Esophagus mucosa (tissue), 1 donor: ENCODE results near the gene TREH. TPM values are rescaled to one million over a fixed set of nuclear protein-coding genes. Genes with fewer than 3 reads are reported as not detected.
A peak's percentile ranks its signal among the peaks of the same experiment; 100 is the strongest.

Experiments used
- ATAC-seq: fragments of 200-7000 bp; cut with Tn5 transposase; one replicate; pipeline ENCODE4 v1.9.1; 2020
- total RNA-seq: library from RNA; stranded (reverse); gene quantifications from one replicate; pipeline ENCODE4 v1.2.4, GENCODE V29; 2023
- donor health status: DM: yes; HTN: yes; CAD: no.

TREH gene
- total RNA-seq, 1 donor from 2014 or later = 0.68 TPM

DNA sequence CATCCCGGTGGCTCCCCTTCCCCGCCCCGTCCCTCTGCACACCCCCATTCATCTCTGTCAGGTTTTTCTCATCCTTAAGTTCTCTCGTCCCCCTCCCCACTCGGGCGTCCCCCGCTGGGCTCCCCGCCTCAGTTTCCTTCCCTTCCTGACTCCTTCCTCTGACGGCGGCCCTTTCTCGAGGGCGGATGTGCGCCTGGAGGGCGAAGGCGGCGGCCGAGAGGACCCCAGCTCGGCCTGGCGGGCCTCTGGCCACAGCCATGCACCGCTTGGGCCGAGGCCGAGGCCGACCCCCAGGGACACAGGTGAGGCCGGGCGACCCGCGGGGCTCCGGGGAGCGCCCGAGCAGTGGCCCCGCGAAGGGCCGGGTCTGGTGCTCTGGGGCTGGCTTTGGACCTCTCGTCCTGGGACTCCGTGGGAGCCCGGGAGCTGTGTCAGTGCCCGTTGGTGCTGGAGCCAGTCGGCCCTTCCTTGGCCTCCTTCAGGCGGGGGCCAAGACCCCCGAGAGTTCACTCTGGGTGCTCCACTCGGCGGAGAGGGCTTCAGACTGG is 69.2 kb downstream of the TREH start:
- ATAC-seq = no peak

DNA sequence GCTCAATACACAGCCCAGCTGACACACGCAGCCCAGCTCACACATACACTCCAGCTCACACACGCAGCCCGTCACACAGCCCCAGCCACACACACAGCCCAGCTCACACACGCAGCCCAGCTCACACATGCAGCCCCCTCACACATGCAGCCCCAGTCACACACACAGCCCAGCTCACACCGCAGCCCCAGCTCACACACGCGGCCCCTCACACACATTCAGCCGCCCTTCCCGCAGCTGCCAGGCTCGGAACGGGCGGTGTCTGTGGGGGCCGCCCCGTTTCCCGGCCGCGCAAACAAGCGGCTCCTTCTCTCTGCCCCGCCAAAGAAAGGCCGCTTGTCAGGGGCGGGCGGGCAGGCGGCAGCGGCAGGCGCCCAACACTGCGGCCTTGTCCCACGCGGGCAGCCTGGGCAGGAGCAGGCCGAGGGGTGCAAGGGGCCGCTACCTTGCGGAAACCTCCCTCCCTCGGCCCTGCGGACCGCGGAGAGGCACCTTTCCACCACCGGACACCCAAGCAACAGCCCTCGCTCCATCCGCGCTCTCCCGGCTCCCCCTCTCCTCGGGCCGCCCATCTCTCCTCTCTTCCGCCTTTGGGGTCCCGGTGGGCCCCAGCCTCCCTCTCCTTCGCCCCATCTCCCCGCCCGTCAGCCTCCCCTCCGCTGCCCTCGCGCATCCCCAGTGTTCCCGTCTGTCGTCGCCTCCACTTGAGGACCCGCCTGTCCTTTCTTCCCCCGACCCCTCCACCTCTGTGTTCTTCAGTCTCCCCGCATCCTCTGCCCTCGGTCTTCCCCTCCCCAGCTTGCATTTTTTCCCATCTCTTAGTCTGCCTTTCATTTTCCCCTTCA is 69.8 kb downstream of the TREH start:
- ATAC-seq = no peak

DNA sequence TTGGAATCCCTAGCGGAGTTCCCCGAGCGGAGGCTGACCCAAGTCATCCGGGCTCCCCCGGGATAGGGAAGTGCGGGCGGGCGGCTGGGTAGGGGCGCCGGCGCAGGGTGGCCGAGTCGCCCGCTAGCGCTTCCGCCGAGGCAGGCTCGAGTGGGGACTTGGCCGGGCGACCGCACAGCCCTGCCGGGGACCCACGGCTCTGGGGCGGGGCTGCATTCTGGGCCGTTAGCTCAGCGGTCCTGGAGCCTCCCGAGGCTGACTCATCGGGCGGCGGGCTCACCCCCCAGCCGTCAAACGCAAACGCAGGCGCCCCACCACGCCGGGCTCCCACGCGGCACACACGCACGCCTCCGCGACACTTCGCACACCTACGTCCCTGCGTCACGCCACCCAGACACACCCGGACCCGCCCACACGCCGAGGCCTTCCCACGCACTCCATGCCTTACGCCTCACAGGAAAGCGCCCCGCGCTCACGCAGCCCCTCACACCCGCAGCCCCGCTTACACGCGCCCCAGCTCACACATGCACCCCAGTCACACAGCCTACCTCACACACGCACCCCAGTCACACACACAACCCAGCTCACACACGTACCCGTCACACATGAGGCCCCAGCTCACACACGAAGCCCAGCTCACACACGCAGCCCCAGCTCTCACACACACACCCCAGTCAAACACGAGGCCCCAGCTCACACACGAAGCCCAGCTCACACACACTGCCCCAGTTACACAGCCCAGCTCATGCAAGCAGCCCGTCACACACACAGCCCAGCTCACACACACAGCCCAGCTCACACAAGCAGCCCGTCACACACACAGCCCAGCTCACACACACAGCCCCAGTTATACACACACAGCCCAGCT is 70.9 kb downstream of the TREH start:
- ATAC-seq = peak; percentile 56

DNA sequence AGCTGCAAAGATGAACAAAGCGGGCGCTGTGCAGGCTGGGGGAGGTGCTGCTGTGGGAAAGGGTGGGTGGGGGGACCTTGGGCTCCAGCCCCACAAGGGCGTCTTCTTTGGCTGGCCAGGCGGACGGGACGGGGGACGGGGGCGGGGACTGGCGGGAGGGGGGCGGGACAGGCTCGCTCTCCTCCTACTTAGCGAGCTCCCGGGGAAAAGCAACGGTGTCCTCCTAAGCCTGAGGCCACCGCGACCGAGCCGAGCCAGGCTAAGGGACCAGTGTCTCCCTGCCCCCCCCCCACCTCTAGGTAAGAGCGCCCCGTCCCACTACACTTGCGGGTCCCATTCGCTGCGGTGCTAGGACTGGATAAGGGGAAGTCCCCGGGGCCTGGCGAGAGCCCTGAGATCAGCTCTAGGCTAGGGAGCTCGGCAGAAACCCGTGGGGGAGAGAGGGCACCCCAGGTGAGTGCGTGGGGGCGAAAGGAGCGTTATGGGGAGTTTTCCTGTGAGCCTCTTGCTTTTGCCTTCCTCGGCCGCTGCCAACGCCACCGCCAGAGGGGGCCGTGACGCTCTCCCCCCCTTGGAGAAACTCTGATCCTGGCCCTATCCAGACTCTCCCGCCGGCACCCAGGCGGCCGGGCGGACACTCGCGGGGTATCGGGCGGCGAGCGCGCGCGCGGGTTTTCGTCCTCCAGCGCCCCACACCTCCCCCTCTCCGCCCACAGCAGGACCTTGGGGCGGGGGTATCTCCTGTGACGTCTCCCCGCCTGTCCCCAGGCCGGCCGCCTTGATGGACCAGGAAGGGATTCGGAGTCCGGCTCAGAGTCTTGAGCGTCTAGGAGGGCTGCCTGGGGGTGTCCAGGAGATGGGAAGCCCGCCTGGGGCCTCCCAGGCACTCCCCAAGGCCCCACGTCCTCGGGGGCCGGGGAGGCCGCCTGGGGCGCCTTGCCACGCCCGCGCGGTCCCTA is 71.8 kb downstream of the TREH start, which contains the start of gene PHLDB1:
Gene PHLDB1 (plus strand): TSS at position 215 of the 959 bp plus-strand sequence. CDS start 6,222 bp downstream, outside the sequence.
- peak; percentile 19 for ATAC-seq

Other genes starting within 250 kb of the TREH start
- gene KMT2A, start 243.2 kb downstream of the TREH start, total RNA-seq = 25.6 TPM
- gene TTC36, start 152.2 kb downstream of the TREH start, total RNA-seq = not detected
- gene TMEM25, start 148.5 kb downstream of the TREH start, total RNA-seq = 8.3 TPM
- gene IFT46, start 113.7 kb downstream of the TREH start, total RNA-seq = 14.6 TPM
- gene ARCN1, start 107.2 kb downstream of the TREH start, total RNA-seq = 71.7 TPM
- 9.3 TPM for gene PHLDB1, start 72.0 kb downstream of the TREH start, total RNA-seq
- 65.8 TPM for gene DDX6, start 111.5 kb upstream of the TREH start, total RNA-seq
- 0.20 TPM for gene CXCR5, start 204.2 kb upstream of the TREH start, total RNA-seq
- gene BCL9L, start 246.3 kb upstream of the TREH start, total RNA-seq = 44.6 TPM